Lung (tissue), 12 donors: Measurements from ENCODE around the gene CDK16. TPM values are rescaled to one million over a fixed set of nuclear protein-coding genes. Genes with fewer than 3 reads are reported as not detected.

Experiments
- ATAC-seq: fragments of 200-7000 bp; cut with Tn5 transposase; one replicate; pipeline ENCODE4 v1.9.1; 2020; ENCODE audit warnings: moderate number of reproducible peaks; ENCODE audit not compliant: insufficient read depth, low FRiP score
- DNase-seq, 3 donors: peaks; one replicate each; pipeline ENCODE4 v3.0.0-alpha.2; 2013 to 2017
- H3K27ac ChIP-seq, 2 donors: one replicate each; pipeline ENCODE4 v1.5.1; 2013; ENCODE audit warnings: mild to moderate bottlenecking in 2 of 2, moderate library complexity in 2 of 2, control low read depth in 1 of 2, inconsistent platforms in 1 of 2, low read depth in 1 of 2, low read length in 1 of 2
- H3K27me3 ChIP-seq, 3 donors: one replicate each; pipeline ENCODE4 v1.5.1; 2013; ENCODE audit warnings: low read length in 2 of 3; ENCODE audit not compliant: control insufficient read depth in 3 of 3, insufficient read depth in 3 of 3
- H3K36me3 ChIP-seq, 4 donors: one replicate each; pipeline ENCODE4 v1.5.1; 2013; ENCODE audit warnings: low read length in 4 of 4, mild to moderate bottlenecking in 1 of 4, moderate library complexity in 1 of 4; ENCODE audit not compliant: control insufficient read depth in 4 of 4, insufficient read depth in 4 of 4
- H3K4me1 ChIP-seq, 5 donors: one replicate each; pipeline ENCODE4 v1.5.1; 2013; ENCODE audit warnings: low read length in 5 of 5, mild to moderate bottlenecking in 2 of 5, moderate library complexity in 1 of 5; ENCODE audit not compliant: control insufficient read depth in 5 of 5, insufficient read depth in 5 of 5
- H3K4me3 ChIP-seq: one replicate; pipeline ENCODE4 v1.5.1; 2013; ENCODE audit warnings: mild to moderate bottlenecking, control low read depth, moderate library complexity
- H3K9ac ChIP-seq, 2 donors: one replicate each; pipeline ENCODE4 v1.5.1; 2013; ENCODE audit warnings: low read length in 2 of 2, control low read depth in 1 of 2; ENCODE audit not compliant: insufficient read depth in 1 of 2
- H3K9me3 ChIP-seq, 4 donors: one replicate each; pipeline ENCODE4 v1.5.1; 2013; ENCODE audit warnings: low read length in 3 of 4, mild to moderate bottlenecking in 1 of 4, moderate library complexity in 1 of 4; ENCODE audit not compliant: control insufficient read depth in 4 of 4, insufficient read depth in 3 of 4
- WGBS, 2 donors: extraction: QIAGEN DNeasy Blood & Tissue Kit; methylation state at CpG; one replicate each; pipeline ENCODE4 v1.1.7; 2013; 5-methylcytosine and 5-hydroxymethylcytosine counted together
- polyA plus RNA-seq, 2 donors: library from polyadenylated mRNA; stranded (reverse); fragments of 200-250 nt; gene quantifications; one replicate each; pipeline ENCODE4 v1.2.1, GENCODE V29; 2013
- total RNA-seq, 2 donors: library from RNA; depleted of rRNA in 1 of 2; stranded (reverse); fragments of >200 nt in 1 of 2; gene quantifications; one replicate each; pipeline ENCODE4 v1.2.1, GENCODE V29; 2014 to 2021
- TF ChIP-seq, protein P1 (sequence below): IDR thresholded peaks from 2 replicates; pipeline ENCODE4 v1.5.1; 2012; ENCODE audit warnings: mild to moderate bottlenecking; ENCODE audit errors: control extremely low read depth, extremely low read depth
- donor health status: control.
- donor health status: control.
- donor health status: Bipolar disorder and iron deficiency.
- donor health status: healthy.
- donor health status: DM: yes; HTN: yes; CAD: no.

The CDK16 gene
- total and polyA plus RNA-seq, 4 donors = 50.1 to 93.5 (median 60.5) TPM

DNA sequence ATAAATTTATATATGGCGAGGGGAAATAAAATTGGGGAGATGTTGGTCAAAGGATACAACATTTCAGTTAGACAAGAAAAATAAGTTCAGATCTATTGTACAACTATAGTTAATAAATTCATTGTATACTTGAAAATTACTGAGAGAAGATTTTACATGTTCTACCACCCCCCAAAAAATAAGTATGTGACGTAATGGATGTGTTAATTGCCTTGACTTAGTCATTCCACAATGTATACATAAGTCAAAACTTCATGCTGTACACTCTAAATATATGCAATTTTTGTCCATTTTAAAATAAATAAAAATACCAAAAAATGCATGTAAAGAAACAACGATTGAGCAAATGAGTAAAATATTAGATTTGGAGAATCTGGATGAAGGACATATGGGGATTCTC, 16.1 kb downstream of the CDK16 start:
- WGBS, 2 donors = 59 to 66% methylated on average over 3 of the region's 3 CpGs
- H3K9ac ChIP-seq = peak overlapping the region in 1 of 2 donors; percentile 99

DNA sequence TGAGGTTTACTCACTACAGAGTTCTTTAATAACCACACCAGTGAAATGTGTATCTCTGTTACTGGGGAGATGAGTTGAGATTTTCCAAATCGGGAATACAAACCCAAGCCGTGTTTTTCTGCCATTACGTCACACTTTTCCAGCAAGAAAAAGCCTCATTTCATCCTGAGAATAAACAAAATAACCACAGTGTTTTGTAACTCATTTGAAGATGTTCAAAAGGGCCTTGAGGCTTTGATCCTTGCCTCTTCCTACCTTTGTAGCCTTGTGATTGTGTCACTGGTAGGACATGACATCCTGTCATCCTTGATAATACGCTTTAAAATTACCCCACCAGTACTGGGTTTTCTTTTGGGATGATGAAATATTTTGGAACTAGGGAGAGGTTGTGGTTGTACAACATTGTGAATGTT, 17.2 kb downstream of the CDK16 start:
- Histone ChIP-seq H3K9me3 (peaks cover 0 to 3% (median 0%) of the 10 kb centered on the region in 4 donors), H3K4me1 (peaks cover 0 to 4% (median 0%) of the 10 kb centered on the region in 5 donors), H3K27ac (peak overlapping the region in 1 of 2 donors; percentile 4), H3K36me3 (peaks cover 4 to 9% (median 5%) of the 10 kb centered on the region in 4 donors), H3K27me3 (peaks cover 0 to 42% (median 23%) of the 10 kb centered on the region in 3 donors), H3K4me3 (no peak overlapping the region), H3K9ac (no peak overlapping the region)
- TF ChIP-seq, protein P1, sequence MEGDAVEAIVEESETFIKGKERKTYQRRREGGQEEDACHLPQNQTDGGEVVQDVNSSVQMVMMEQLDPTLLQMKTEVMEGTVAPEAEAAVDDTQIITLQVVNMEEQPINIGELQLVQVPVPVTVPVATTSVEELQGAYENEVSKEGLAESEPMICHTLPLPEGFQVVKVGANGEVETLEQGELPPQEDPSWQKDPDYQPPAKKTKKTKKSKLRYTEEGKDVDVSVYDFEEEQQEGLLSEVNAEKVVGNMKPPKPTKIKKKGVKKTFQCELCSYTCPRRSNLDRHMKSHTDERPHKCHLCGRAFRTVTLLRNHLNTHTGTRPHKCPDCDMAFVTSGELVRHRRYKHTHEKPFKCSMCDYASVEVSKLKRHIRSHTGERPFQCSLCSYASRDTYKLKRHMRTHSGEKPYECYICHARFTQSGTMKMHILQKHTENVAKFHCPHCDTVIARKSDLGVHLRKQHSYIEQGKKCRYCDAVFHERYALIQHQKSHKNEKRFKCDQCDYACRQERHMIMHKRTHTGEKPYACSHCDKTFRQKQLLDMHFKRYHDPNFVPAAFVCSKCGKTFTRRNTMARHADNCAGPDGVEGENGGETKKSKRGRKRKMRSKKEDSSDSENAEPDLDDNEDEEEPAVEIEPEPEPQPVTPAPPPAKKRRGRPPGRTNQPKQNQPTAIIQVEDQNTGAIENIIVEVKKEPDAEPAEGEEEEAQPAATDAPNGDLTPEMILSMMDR = no peak
- WGBS, 2 donors = 62 to 79% methylated on average over 4 of the region's 4 CpGs
- ATAC-seq = no peak
- no peak for DNase-seq

More for the DNA sequence above, 16.1 kb downstream of the CDK16 start:
- H3K9me3 ChIP-seq = peaks cover 0 to 3% (median 0%) of the 10 kb centered on the region in 4 donors
- peaks cover 0 to 3% (median under 1%) of the 10 kb centered on the region in 4 donors for H3K36me3 ChIP-seq
- peaks cover 0 to 37% (median 20%) of the 10 kb centered on the region in 3 donors for H3K27me3 ChIP-seq
- no peak overlapping the region for H3K4me3 ChIP-seq
- H3K4me1 ChIP-seq = peaks cover 0 to 4% (median 0%) of the 10 kb centered on the region in 5 donors
- no peak for ATAC-seq
- TF ChIP-seq, protein P1 = no peak
- no peak overlapping the region for H3K27ac ChIP-seq
- DNase-seq = peak in 1 of 3 donors; percentile 20

DNA sequence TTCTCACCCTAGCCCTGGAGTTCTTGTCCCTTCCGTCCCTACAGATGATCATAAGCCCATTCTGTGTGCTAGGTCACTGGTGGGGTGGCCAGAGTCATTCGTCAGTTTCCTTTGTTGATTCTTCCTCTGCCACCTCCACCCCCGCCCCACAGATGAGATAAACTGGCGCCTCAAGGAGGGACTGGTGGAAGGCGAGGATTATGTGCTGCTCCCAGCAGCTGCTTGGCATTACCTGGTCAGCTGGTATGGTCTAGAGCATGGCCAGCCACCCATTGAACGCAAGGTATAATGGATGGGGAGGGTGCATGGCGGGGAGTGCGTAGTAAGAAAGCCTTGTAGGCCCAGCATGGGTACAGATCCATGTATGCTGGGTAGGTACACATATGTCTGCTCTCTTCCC, 20.7 kb downstream of the CDK16 start:
- no peak for ATAC-seq
- H3K9ac ChIP-seq = no peak overlapping the region
- H3K4me1 ChIP-seq = peaks cover 0 to 4% (median 0%) of the 10 kb centered on the region in 5 donors
- WGBS, 2 donors = 81 to 93% methylated on average over 8 of the region's 8 CpGs
- peaks cover 4 to 32% (median 20%) of the 10 kb centered on the region in 4 donors for H3K36me3 ChIP-seq
- H3K4me3 ChIP-seq = no peak overlapping the region
- DNase-seq = no peak
- TF ChIP-seq, protein P1 = no peak
- peaks cover 0 to 2% (median 0%) of the 10 kb centered on the region in 4 donors for H3K9me3 ChIP-seq
- peaks cover 0 to 53% (median 17%) of the 10 kb centered on the region in 3 donors for H3K27me3 ChIP-seq
- H3K27ac ChIP-seq = no peak overlapping the region
